22Rv1 (cell line): ENCODE results near the gene TRAK1.

ENCODE experiments used
- ZFX ChIP-seq: fragments of 450-650 bp; IDR thresholded peaks from 2 replicates; pipeline ENCODE4 v1.6.1; 2017; ENCODE audit warnings: antibody characterized with exemption, borderline replicate concordance
- TF ChIP-seq, protein P1 (sequence below): fragments of 450-650 bp; IDR thresholded peaks from 2 replicates; pipeline ENCODE4 v1.5.1; 2017; ENCODE audit warnings: mild to moderate bottlenecking

DNA sequence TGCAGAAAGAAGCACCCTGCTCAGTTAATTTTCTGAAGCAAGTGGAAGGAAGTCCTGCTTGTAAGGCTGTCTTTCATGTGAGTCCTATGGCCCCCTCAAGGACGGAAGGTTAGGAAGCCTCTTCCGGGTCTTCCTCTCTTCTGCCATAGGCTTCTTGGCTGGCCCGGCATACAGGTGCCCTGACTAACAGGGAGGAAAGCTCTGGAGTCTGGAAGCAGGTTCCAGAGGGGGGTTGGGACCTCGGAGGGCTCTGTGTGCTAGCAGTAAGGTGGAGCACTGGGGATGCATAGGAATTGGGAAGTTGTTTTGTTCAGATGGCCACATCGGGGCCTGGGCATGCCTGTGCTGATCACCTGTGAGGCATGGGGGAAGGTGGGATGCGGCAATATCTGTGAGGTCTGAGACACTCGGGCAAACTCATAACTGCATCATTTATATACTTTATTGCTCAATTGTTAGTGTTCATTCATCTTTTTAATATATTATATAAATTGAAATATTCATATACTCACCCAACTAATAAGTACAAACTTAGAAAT, 49.6 kb downstream of the TRAK1 start:
- TF ChIP-seq, protein P1, sequence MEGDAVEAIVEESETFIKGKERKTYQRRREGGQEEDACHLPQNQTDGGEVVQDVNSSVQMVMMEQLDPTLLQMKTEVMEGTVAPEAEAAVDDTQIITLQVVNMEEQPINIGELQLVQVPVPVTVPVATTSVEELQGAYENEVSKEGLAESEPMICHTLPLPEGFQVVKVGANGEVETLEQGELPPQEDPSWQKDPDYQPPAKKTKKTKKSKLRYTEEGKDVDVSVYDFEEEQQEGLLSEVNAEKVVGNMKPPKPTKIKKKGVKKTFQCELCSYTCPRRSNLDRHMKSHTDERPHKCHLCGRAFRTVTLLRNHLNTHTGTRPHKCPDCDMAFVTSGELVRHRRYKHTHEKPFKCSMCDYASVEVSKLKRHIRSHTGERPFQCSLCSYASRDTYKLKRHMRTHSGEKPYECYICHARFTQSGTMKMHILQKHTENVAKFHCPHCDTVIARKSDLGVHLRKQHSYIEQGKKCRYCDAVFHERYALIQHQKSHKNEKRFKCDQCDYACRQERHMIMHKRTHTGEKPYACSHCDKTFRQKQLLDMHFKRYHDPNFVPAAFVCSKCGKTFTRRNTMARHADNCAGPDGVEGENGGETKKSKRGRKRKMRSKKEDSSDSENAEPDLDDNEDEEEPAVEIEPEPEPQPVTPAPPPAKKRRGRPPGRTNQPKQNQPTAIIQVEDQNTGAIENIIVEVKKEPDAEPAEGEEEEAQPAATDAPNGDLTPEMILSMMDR: no peak
- no peak for TF ChIP-seq ZFX
